GM12864 (cell line): ENCODE results near the gene ACKR4.

Experiments used
- DNase-seq: peaks from one replicate; pipeline ENCODE4 v3.0.0-alpha.2; 2011; ENCODE audit warnings: low read depth
- H3K4me3 ChIP-seq: 2 replicates; pipeline ENCODE4 v1.5.1; 2011; ENCODE audit warnings: mild to moderate bottlenecking, low read depth, low read length, control low read depth
- CTCF ChIP-seq: IDR thresholded peaks from 2 replicates; pipeline ENCODE4 v1.5.1; 2011; ENCODE audit warnings: low read depth, mild to moderate bottlenecking, moderate library complexity, low read length, control low read depth, inconsistent platforms; ENCODE audit errors: missing control alignments

Gene ACKR4

GRCh38 chr3:132650153-132650552 lies 53.1 kb downstream of the ACKR4 start:
- DNase-seq: no peak
- H3K4me3 ChIP-seq: no peak overlapping the region
- no peak for TF ChIP-seq CTCF
